Endothelial cell of umbilical vein (primary cell): Measurements from ENCODE around the gene PDCD11. TPM values are rescaled to one million over a fixed set of nuclear protein-coding genes. Genes with fewer than 3 reads are reported as not detected.

ENCODE experiments used
- BruUV-seq: library from RNA; stranded (reverse); fragments of 400-500 nt; replicated peaks from 2 replicates; lab custom pipeline; 2021; lab: Mats Ljungman, UMichigan
- CTCF ChIA-PET: fragments of 300-600, 350-600 bp; sonication (Branson Sonifier 250); formaldehyde crosslinking; loops from one replicate; lab custom pipeline; 2021; ENCODE audit warnings: antibody characterized with exemption, inconsistent platforms; lab: Charles Lee
- POLR2A ChIA-PET: fragments of 300-600, 350-600 bp; sonication (Branson Sonifier 250); formaldehyde crosslinking; loops from one replicate; lab custom pipeline; 2021; ENCODE audit warnings: antibody characterized with exemption, inconsistent platforms; lab: Charles Lee
- DNase-seq: peaks from one replicate; pipeline ENCODE4 v3.0.0-alpha.2; 2011; ENCODE audit warnings: low read depth, low spot score
- FAIRE-seq: peaks from 2 replicates; lab custom pipeline; 2011; peaks lifted over from hg19 to GRCh38; lab: Jason Lieb, UNC
- H2AFZ ChIP-seq: 2 replicates; pipeline ENCODE4 v1.6.0; 2012; ENCODE audit warnings: low read depth, low read length, control low read depth, inconsistent platforms
- H3K27ac ChIP-seq: 2 replicates; pipeline ENCODE4 v1.5.1; 2011; ENCODE audit warnings: low read depth, mild to moderate bottlenecking, control low read depth, low read length, moderate library complexity; ENCODE audit not compliant: insufficient read depth
- H3K27me3 ChIP-seq, 2 experiments: 2 replicates each; pipeline versions ENCODE4 v1.6.0 to v1.6.1; 2011; ENCODE audit warnings: low read length in 2 of 2, mixed read lengths in 1 of 2; ENCODE audit not compliant: control insufficient read depth in 2 of 2, insufficient read depth in 2 of 2
- H3K36me3 ChIP-seq, 2 experiments: 2 replicates in 1 of 2; 3 replicates in 1 of 2; pipeline ENCODE4 v1.5.1; 2011; ENCODE audit warnings: low read length in 2 of 2, mild to moderate bottlenecking in 1 of 2, moderate library complexity in 1 of 2; ENCODE audit not compliant: control insufficient read depth in 2 of 2, insufficient read depth in 2 of 2; ENCODE audit errors: extremely low read depth in 1 of 2
- H3K4me1 ChIP-seq: 3 replicates; pipeline ENCODE4 v1.5.1; 2011; ENCODE audit warnings: mild to moderate bottlenecking, low read length; ENCODE audit not compliant: control insufficient read depth, insufficient read depth; ENCODE audit errors: extremely low read depth
- H3K4me2 ChIP-seq: 2 replicates; pipeline ENCODE4 v1.6.1; 2011; ENCODE audit warnings: low read length, control low read depth, mixed read lengths; ENCODE audit not compliant: insufficient read depth
- H3K4me3 ChIP-seq, 3 experiments: fragments of 200-600 bp in 1 of 3; sonication (generic), shearing (Covaris generic) in 1 of 3; replicated peaks in 1 of 3; 2 replicates each; pipeline ENCODE4 v1.5.1; 2011 to 2016; ENCODE audit warnings: control low read depth in 3 of 3, low read length in 3 of 3, mild to moderate bottlenecking in 2 of 3, inconsistent platforms in 1 of 3, low read depth in 1 of 3, moderate library complexity in 1 of 3; ENCODE audit not compliant: insufficient read depth in 1 of 3
- H3K79me2 ChIP-seq: 2 replicates; pipeline ENCODE4 v1.6.0; 2012; ENCODE audit warnings: low read length, inconsistent platforms; ENCODE audit not compliant: control insufficient read depth, insufficient read depth
- H3K9ac ChIP-seq: replicated peaks from 2 replicates; pipeline ENCODE3; 2011; ENCODE audit warnings: low read length, control low read depth; ENCODE audit not compliant: insufficient read depth; ENCODE audit errors: extremely low read depth
- H3K9me1 ChIP-seq: replicated peaks from 3 replicates; pipeline ENCODE4 v1.6.0; 2011; ENCODE audit warnings: mild to moderate bottlenecking, low read length; ENCODE audit not compliant: control insufficient read depth, insufficient read depth; ENCODE audit errors: extremely low read depth
- H3K9me3 ChIP-seq: replicated peaks from 2 replicates; pipeline ENCODE4 v1.5.1; 2012; ENCODE audit warnings: low read length, inconsistent platforms; ENCODE audit not compliant: control insufficient read depth, insufficient read depth
- H4K20me1 ChIP-seq: replicated peaks from 2 replicates; pipeline ENCODE3; 2011; ENCODE audit warnings: mild to moderate bottlenecking, low read length; ENCODE audit not compliant: control insufficient read depth, insufficient read depth; ENCODE audit errors: extremely low read depth
- CTCF ChIP-seq, 2 donors: IDR thresholded peaks; 1 replicate in 1 of 2; 2 replicates in 1 of 2; pipeline ENCODE4 v1.5.1; 2011; ENCODE audit warnings: low read length in 2 of 2, mild to moderate bottlenecking in 2 of 2, moderate library complexity in 2 of 2, control low read depth in 1 of 2, inconsistent platforms in 1 of 2, low read depth in 1 of 2; ENCODE audit not compliant: insufficient read depth in 1 of 2; ENCODE audit errors: extremely low read depth in 1 of 2
- EZH2 ChIP-seq: IDR thresholded peaks from 2 replicates; pipeline ENCODE4 v1.6.1; 2012; ENCODE audit warnings: borderline replicate concordance, low read depth, mild to moderate bottlenecking, moderate library complexity, low read length, inconsistent platforms; ENCODE audit not compliant: severe bottlenecking
- FOS ChIP-seq: IDR thresholded peaks from 2 replicates; pipeline ENCODE4 v1.6.1; 2011; ENCODE audit warnings: mild to moderate bottlenecking, low read length, moderate library complexity, borderline replicate concordance; ENCODE audit not compliant: insufficient read depth
- GATA2 ChIP-seq: IDR thresholded peaks from 2 replicates; pipeline ENCODE4 v1.7.0; 2011; ENCODE audit warnings: low read depth, mild to moderate bottlenecking, moderate library complexity, mixed read lengths, low read length; ENCODE audit not compliant: insufficient read length, insufficient read depth
- JUN ChIP-seq: IDR thresholded peaks from 2 replicates; pipeline ENCODE4 v1.6.1; 2011; ENCODE audit warnings: borderline replicate concordance, low read depth; ENCODE audit not compliant: insufficient read length, insufficient read depth
- MAX ChIP-seq: IDR thresholded peaks from 2 replicates; pipeline ENCODE4 v1.6.1; 2011; ENCODE audit not compliant: insufficient read depth, insufficient read length
- MYC ChIP-seq: IDR thresholded peaks from one replicate; pipeline ENCODE4 v1.6.1; 2011; ENCODE audit warnings: mild to moderate bottlenecking, low read depth, low read length
- POLR2A ChIP-seq: IDR thresholded peaks from 2 replicates; pipeline ENCODE4 v1.6.1; 2012; ENCODE audit warnings: low read depth, mild to moderate bottlenecking, control low read depth, low read length
- POLR2AphosphoS5 ChIP-seq: IDR thresholded peaks from 2 replicates; pipeline ENCODE4 v1.6.1; 2012; ENCODE audit warnings: low read depth, mild to moderate bottlenecking, control low read depth, low read length, moderate library complexity; ENCODE audit not compliant: insufficient read depth
- dilution Hi-C: fragments of 300-500 bp; cut with MboI; formaldehyde crosslinking; loops from one replicate; pipeline ENCODE4 v1.15.0; 2019; ENCODE audit warnings: low sequenced_read_pairs; ENCODE audit not compliant: extremely low pct_ligation_motif_present
- intact Hi-C: fragments of 100-400 bp; cut with micrococcal nuclease; formaldehyde crosslinking; loops from one replicate; pipeline ENCODE4 v1.10.0; 2022
- polyA plus RNA-seq, 4 experiments: library from polyadenylated mRNA; depleted of rRNA in 3 of 4; stranded (reverse) in 3 of 4; unstranded in 1 of 4; fragments of >200 nt; gene quantifications; 2 replicates each; pipeline versions ENCODE4 v1.2.1 to v1.2.3, GENCODE V29; 2011 to 2012; ENCODE audit warnings: missing spikeins in 1 of 4
- total RNA-seq: library from RNA; stranded (reverse); gene quantifications from 2 replicates; pipeline ENCODE4 v1.2.3, GENCODE V29; 2021

PDCD11 gene
- total and polyA plus RNA-seq, 2 donors (not counting 3 experiments of a cell fraction or from before 2014, with no cell fraction given) = 12.6 to 52.7 TPM

- H3K9me3 ChIP-seq = no peaks in the 10 kb centered on the region
- H3K4me2 ChIP-seq = no peak overlapping the region
- no peak overlapping the region for H3K9ac ChIP-seq
- dilution Hi-C loops = no loop called here
- peaks cover 5% of the 10 kb centered on the region for H3K4me1 ChIP-seq
- FAIRE-seq (no peak), DNase-seq (no peak)
- no peaks in the 10 kb centered on the region for H3K9me1 ChIP-seq
- no TSS peak for BruUV-seq
- no peak for TF ChIP-seq GATA2
- TF ChIP-seq MYC = no peak
- no peak for TF ChIP-seq CTCF (IDR thresholded peaks at IDR 0.05; ENCODE audit: extremely low read depth in 1 of 2, insufficient read depth in 1 of 2, low read depth in 1 of 2, low read length in 2 of 2)
- TF ChIP-seq POLR2A = no peak
- no peak for TF ChIP-seq EZH2
- TF ChIP-seq FOS = no peak
- TF ChIP-seq MAX = no peak
- no peak for TF ChIP-seq JUN
- TF ChIP-seq POLR2AphosphoS5 = no peak
- H2AFZ ChIP-seq = no peak overlapping the region
- ChIA-PET CTCF (no interaction called here), POLR2A (interaction anchor here (0.6 kb wide), 1 partner anchor 19 kb away, joined by 3 read pairs; no protein-coding TSS in a partner anchor)
- no peaks in the 10 kb centered on the region for H4K20me1 ChIP-seq
- no peak overlapping the region for H3K27ac ChIP-seq
- H3K27me3 ChIP-seq = no peaks in the 10 kb centered on the region
- intact Hi-C loops = loop anchor here (5.0 kb wide), 1 partner anchor 48 kb away; no protein-coding TSS in a partner anchor
- peaks cover 14 to 39% of the 10 kb centered on the region in 2 experiments for H3K36me3 ChIP-seq
- H3K79me2 ChIP-seq = no peaks in the 10 kb centered on the region
- no peak overlapping the region for H3K4me3 ChIP-seq
These were observed 37.4 kb downstream of the PDCD11 start for GRCh38 chr10:103433858-103434257.
